ENCODE results near the gene ABCD2.
"Not testable (repeated sequence)": the region's sequence is repeated elsewhere in the genome, so short reads cannot be mapped to it uniquely, and the experiment has no call there.

The ABCD2 gene

DNA sequence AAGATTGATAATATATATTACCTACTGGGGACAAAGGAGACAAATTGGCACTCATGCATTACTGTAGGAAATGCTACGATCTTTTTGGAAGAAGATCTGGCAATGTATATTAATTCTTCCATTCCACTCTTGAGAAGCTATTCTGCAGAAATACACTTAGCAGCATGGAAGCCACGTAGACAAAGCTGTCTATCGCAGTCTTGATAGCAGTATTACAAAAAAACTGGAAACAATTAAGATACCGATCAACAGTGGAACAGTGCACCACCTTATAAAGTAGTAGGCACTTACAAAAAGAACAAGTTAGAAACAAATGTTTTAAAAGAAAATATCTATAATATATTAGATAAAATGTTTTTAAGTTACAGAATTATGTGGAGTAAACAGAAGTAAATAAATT is 87.2 kb downstream of the ABCD2 start:
- DNase-seq: no peak

DNA sequence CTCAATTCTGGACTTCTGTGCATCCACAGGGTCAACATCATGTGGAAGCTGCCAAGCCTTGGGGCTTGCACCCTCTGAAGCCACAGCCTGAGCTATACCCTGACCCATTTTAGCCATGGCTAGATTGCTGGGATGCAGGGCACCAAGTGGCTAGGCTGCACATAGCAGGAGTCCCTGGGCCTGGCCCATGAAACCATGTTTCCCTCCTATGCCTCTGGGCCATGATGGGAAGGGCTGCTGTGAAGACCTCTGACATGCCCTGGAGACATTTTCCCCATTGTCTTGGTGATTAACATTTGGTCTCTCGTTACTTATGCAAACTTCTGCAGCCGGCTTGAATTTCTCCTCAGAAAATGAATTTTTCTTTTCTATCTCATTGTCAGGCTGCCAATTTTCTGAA is 92.6 kb downstream of the ABCD2 start:
- no peak for DNase-seq

GRCh38 chr12:39522167-39522566 is 97.4 kb downstream of the ABCD2 start:
- not testable (repeated sequence) for DNase-seq

GRCh38 chr12:39510001-39510400 is 109.6 kb downstream of the ABCD2 start:
- DNase-seq: no peak

DNA sequence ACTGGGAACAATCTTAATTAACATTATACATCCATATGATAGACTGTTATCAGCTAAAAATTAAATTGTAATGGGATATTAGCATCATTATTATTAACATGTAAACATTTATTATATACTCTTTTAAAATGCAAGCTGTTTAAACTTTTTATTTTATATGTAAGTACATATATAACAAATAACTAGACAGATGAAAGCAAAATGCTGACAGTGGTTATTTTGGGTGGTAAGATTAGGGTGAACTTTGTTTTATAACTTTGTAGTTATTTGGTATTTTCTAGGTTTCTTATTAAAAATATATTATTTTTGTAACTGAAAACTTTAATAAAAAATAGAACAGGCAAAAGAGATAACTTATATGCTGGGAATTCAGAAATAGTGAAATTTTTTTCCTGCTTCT is 114.0 kb downstream of the ABCD2 start:
- DNase-seq: no peak

- peak; percentile 63 for DNase-seq
Observed at GRCh38 chr12:39505023-39505422, 114.6 kb downstream of the ABCD2 start.

DNA sequence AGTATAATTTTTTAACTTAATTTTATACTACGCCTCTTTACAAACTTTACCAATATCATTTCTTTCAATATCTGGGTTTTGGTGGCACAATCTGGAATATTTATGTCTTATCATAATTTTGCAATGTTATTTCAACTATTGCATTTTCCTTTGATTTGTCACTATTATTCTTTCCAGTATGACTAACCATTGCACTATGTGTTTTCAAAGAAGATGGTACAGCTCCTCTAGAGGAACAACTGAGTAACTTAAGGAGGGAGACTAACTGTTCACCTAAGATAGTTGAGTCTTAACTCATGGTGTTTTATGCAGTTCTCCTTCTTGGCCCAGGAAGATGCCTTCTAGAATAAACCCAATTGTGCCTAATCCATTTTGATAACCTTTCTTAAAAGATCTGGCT is 116.2 kb downstream of the ABCD2 start:
- peak; percentile 69 for DNase-seq

- no peak for DNase-seq
Observed at GRCh38 chr12:39502726-39503125, 116.9 kb downstream of the ABCD2 start.

All from kidney glomerular epithelial cell (primary cell).